GM18519 (cell line): ENCODE data around the gene CCM2.

Experiments used
- ATAC-seq: cut with Tn5 transposase; IDR thresholded peaks from one replicate; pipeline ENCODE4 v1.9.1; 2021; ENCODE audit warnings: mild to moderate bottlenecking, moderate library complexity; ENCODE audit not compliant: unreplicated experiment, low FRiP score

The CCM2 gene

GRCh38 chr7:44967571-44968446 lies 32.2 kb upstream of the CCM2 start:
- ATAC-seq, result no peak

DNA sequence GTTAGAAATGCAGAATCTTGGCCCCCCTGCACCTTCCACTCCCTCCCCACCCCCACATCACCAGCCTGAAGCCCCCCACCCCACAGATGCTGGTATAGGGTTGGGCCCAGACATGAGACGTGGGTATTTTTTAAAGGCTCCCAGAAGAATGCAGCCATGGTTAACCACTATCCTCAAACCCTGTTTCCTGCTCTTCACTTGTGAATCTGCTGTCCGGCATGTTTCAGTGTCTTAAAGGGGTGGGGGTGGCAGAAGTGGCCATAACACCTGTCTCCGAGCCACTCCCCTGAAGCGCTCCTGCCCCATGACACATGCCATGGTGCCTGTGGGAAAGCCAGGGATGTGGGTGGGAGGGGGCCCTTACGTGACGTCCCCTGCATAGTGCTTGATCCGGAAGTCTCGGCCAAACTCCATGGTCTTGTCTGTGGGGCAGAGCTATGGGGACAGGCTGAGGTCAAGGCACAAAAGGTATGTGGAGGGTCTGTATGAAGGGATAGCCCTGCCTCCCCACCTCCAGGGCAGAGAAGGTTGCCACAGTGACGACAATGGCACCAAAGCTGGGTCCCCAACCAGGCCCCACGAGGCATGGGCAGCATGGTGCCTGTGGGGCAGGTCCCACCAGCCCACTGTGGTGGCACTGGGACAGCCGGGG lies 30.8 kb upstream of the CCM2 start:
- no peak for ATAC-seq

DNA sequence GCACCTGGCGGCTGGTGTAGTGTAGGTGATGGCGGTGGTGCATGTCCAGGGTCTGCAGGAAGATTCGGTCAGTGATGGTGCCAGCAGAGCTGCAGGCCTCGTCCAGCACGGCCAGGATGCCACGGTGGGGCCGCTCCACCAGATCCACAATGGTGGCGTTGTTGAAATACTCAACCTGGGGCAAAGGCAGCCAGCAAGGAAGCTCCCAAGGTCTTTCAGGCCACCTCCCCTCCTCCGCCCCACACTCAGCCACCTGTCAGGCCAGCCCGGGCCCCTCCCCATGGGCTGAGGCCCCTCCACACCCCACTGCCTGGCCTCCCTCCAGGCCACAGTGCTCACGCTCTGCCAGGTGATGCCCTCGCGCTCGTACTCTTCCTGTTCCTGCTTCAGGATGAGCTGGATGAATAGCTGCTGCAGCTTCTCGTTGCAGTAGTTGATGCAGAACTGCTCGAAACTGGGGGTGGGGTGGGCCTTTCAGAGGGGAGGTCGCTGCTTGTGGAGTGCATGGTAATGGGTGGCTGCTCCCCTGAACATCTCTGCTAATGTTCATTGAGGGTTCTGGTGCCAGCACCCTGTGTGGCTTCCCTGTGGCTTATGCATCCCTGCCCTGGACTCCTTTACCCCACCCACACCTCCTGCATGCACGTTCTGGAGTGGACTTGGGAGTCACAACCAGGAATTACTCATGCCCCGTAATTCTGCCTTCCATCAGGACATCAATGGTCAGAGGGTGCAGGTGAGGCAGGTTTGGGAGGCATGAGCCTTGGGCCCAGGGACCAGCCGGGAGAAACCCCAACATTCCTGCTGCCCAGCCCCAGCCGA lies 30.1 kb upstream of the CCM2 start:
- no peak for ATAC-seq

DNA sequence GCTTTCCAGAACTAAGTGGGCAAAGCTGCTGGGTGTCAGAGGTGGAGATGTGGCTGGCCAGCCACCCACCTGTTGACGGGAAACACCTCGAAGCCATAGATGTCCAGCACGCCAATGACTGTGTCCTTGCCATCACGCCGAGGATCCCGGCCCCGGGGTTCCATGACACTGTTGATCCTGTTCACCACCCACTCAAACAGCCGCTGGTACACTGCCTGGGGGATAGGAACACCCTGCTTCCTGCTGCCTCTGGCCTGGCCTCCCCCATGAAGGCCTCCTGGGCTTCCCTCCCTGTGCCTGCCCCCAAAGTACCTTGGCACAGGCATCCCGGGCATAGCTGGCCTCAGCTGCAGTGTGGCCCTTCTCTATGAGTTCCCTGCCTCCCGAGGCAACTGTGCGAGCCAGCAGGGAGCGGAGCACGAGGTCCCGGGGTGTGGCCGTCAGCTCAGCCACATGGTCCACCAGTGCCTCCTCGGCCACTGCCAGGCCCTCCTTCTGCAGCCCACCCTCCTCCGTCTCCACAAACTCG lies 29.4 kb upstream of the CCM2 start:
- ATAC-seq, result no peak

DNA sequence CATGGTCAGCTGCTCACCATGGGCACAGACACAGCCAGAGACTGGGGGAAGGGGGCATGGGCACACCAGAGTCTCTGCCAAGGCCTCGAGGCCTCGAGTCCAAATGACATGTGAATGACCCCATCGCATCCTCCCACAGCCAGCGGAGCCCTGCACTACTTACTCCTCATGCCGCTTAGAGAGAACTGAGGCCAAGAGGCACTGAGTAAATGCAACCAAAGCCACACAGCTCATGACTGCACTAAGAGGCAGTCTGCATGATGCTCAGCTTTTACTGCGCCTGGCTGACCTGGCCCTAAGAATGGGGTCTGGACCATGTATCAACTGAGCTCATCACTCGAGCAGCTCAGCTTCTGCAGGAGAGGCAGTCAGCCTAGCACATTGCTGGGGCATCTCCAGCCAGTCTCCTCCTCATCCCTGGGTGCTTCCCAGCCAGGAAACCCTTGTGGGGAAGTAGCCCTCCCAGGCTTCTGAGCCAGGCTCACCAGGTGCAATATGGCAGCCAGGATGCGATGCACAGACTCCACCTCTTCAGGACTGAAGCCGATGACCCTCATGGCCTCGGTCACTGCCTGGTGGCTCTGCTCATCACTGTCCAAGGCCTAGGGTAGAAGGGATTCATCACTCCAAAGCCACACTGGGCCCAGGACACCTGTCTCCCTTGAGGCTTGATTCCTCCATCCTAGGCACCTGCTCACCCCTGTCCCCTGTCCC lies 28.7 kb upstream of the CCM2 start:
- ATAC-seq, result no peak

- no peak for ATAC-seq
Measured at GRCh38 chr7:44971902-44972441, 28.0 kb upstream of the CCM2 start.

- no peak for ATAC-seq
Measured at GRCh38 chr7:44972562-44972961, 27.4 kb upstream of the CCM2 start.

- no peak for ATAC-seq
Measured at GRCh38 chr7:44973610-44974401, 26.2 kb upstream of the CCM2 start.

DNA sequence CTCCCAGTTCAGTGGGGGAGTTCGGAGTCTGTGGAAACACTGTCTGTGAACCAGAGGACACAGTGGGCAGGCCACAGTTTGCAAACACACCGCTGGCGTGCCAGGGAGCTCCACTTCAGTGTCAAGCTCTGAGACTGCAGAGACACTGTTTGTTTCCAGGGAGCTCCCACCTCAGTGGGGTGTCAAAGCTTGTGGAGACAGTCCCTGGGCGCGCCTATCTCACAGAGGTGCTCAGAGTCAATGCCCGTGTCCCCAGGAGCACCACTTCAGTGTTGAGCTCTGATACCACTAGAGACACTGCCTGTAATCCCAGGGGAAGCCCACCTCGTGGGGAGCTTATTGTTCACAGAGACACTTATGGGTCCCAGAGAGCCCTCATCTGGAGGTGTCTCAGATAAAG lies 25.5 kb upstream of the CCM2 start:
- ATAC-seq, result no peak

DNA sequence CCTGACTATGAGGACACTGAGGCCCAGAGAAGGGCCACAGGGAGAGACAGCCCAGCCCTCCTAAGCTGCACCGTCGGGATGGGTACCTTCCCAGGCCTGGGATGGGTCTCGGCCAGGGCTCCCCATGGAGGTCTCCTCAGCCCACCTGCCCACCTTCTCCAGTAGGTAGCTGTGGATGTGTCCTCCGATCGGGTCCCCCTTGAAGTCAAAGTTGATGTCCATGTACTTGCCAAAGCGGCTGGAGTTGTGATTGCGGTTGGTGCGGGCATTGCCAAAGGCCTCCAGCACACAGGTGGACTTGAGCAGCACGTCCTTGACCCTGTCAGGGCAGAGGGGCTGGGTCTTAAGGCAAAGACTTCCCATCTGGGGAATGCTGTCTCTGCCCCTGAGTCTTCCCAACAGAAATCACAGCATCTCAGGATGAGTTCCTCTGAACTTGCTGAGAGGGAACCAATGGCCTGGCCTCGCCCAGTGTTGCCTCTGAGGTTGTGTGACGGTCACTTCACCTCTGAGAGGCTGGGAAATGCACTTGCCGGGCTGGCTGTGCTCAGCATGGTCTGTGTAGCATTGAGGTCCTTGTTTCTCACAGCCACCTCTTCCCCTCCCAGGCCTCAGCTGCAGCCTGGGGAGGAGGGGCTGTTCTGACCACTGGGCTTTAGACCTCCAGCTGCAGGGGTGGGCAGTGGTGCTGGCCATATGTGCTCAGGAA lies 24.5 kb upstream of the CCM2 start:
- no peak for ATAC-seq

DNA sequence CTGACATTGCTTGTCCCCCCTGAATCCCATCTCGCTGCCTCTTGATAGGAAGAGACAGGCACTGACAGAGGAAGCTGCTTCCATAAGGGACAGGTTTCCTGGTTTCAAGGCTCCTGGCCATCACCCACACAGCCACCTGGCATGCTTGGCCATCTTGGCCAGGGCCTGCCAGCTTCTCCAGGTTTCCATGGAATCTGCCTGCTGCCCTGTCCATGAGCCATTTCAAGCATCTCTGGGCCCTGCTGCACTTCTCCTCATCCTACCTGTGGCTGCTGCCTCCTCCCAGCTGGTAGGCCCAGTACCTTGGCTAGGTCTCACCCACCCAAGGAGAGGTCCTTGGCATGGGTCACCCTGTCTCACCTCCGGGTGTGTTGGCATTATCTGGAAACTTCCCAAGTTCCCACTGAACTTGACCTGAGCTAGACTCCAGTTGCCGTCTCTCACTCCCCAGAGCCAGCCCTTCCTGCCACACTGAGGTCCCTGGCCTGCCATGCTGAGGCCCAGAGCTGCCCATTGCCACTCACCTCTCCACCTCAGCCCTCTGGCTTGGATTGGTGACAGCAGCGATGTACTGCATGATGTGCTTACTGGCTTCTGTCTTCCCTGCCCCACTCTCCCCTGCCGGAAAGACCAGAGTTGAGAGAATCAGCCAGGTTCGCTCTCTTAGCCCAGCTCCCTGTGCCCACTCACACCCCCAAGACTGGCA lies 23.8 kb upstream of the CCM2 start:
- ATAC-seq, result no peak

DNA sequence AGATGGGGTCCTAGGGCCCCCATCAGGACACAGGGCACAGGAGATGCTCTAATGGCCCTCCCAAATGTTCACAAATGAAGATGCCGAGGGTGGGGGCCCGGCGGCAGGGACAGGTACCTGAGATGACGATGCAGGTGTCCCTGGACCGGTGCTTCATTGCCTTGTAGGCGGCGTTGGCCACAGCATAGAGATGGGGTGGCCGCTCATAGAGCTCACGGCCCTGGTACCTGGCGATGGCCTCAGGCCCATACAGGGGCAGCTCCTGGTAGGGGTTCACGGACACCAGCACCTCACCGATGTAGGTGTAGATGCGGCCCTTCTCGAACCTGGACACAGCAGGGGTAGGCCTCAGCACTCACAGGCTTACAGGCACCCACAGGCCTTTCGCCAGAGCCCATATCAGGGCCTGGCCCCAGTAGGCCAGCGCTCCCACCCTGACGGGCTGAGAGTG lies 23.2 kb upstream of the CCM2 start:
- ATAC-seq, result no peak

- no peak for ATAC-seq
Measured at GRCh38 chr7:44977304-44977958, 22.6 kb upstream of the CCM2 start.

- ATAC-seq, result no peak
Measured at GRCh38 chr7:44977959-44978335, 22.1 kb upstream of the CCM2 start.

- peak; percentile 42 for ATAC-seq
Measured at GRCh38 chr7:44978511-44979366, 21.3 kb upstream of the CCM2 start, which contains the start of gene MYO1G. TSS of gene MYO1G (minus strand) at chr7:44979015. CDS start at chr7:44978961, 54 bp downstream.
